Common myeloid progenitor, CD34-positive (primary cell): Measurements from ENCODE around the gene SPEG.

Experiments used
- CTCF ChIA-PET: fragments of 350-600 bp; sonication (Branson Sonifier 250); formaldehyde crosslinking; loops from one replicate; lab custom pipeline; 2021; ENCODE audit warnings: antibody characterized with exemption; lab: Charles Lee
- POLR2A ChIA-PET: fragments of 350-600 bp; sonication (Branson Sonifier 250); formaldehyde crosslinking; loops from one replicate; lab custom pipeline; 2021; ENCODE audit warnings: antibody characterized with exemption; lab: Charles Lee
- DNase-seq, 3 donors: peaks; one replicate each; pipeline versions ENCODE4 v3.0.0 to v3.0.0-alpha.2; 2013
- H3K27ac ChIP-seq, 2 experiments: 1 replicate in 1 of 2; 2 replicates in 1 of 2; pipeline ENCODE4 v1.7.0; 2013; ENCODE audit warnings: inconsistent platforms in 2 of 2, low read length in 2 of 2, mild to moderate bottlenecking in 2 of 2, low read depth in 1 of 2, moderate library complexity in 1 of 2; ENCODE audit not compliant: severe bottlenecking in 2 of 2, insufficient read depth in 1 of 2, poor library complexity in 1 of 2
- H3K27me3 ChIP-seq, 5 experiments: replicated peaks in 2 of 5; 1 replicate in 3 of 5; 2 replicates in 2 of 5; pipeline versions ENCODE4 v1.6.1 to v1.7.0; 2013; ENCODE audit warnings: low read length in 4 of 5, mild to moderate bottlenecking in 2 of 5, moderate library complexity in 2 of 5, inconsistent platforms in 1 of 5; ENCODE audit not compliant: insufficient read depth in 5 of 5, control insufficient read depth in 4 of 5
- H3K36me3 ChIP-seq, 4 experiments: 1 replicate in 2 of 4; 2 replicates in 2 of 4; pipeline versions ENCODE4 v1.6.1 to v1.7.0; 2013; ENCODE audit warnings: low read length in 3 of 4, control low read depth in 1 of 4, mild to moderate bottlenecking in 1 of 4; ENCODE audit not compliant: control insufficient read depth in 4 of 4, insufficient read depth in 4 of 4
- H3K4me1 ChIP-seq, 4 experiments: 1 replicate in 3 of 4; 2 replicates in 1 of 4; pipeline versions ENCODE4 v1.6.1 to v1.7.1; 2013; ENCODE audit warnings: low read length in 3 of 4, mild to moderate bottlenecking in 3 of 4, control low read depth in 1 of 4, inconsistent platforms in 1 of 4, moderate library complexity in 1 of 4; ENCODE audit not compliant: control insufficient read depth in 4 of 4, insufficient read depth in 4 of 4; ENCODE audit errors: control extremely low read depth in 1 of 4
- H3K4me3 ChIP-seq, 7 experiments: 1 replicate in 4 of 7; 2 replicates in 3 of 7; pipeline versions ENCODE4 v1.5.1 to v1.7.0; 2013; ENCODE audit warnings: mild to moderate bottlenecking in 7 of 7, low read length in 6 of 7, moderate library complexity in 6 of 7, inconsistent platforms in 2 of 7, low read depth in 2 of 7, control low read depth in 1 of 7; ENCODE audit not compliant: insufficient read depth in 4 of 7, control insufficient read depth in 1 of 7; ENCODE audit errors: extremely low read depth in 1 of 7
- H3K9me3 ChIP-seq, 5 experiments: 1 replicate in 4 of 5; 2 replicates in 1 of 5; pipeline versions ENCODE4 v1.6.1 to v1.7.1; 2013; ENCODE audit warnings: low read length in 4 of 5, mild to moderate bottlenecking in 2 of 5, inconsistent platforms in 1 of 5, low read depth in 1 of 5, moderate library complexity in 1 of 5; ENCODE audit not compliant: control insufficient read depth in 4 of 5, insufficient read depth in 2 of 5; ENCODE audit errors: control extremely low read depth in 1 of 5
- WGBS: methylation state at CpG from one replicate; pipeline ENCODE4 v1.1.5; 2013; ENCODE audit not compliant: insufficient coverage; 5-methylcytosine and 5-hydroxymethylcytosine counted together

The SPEG gene

DNA sequence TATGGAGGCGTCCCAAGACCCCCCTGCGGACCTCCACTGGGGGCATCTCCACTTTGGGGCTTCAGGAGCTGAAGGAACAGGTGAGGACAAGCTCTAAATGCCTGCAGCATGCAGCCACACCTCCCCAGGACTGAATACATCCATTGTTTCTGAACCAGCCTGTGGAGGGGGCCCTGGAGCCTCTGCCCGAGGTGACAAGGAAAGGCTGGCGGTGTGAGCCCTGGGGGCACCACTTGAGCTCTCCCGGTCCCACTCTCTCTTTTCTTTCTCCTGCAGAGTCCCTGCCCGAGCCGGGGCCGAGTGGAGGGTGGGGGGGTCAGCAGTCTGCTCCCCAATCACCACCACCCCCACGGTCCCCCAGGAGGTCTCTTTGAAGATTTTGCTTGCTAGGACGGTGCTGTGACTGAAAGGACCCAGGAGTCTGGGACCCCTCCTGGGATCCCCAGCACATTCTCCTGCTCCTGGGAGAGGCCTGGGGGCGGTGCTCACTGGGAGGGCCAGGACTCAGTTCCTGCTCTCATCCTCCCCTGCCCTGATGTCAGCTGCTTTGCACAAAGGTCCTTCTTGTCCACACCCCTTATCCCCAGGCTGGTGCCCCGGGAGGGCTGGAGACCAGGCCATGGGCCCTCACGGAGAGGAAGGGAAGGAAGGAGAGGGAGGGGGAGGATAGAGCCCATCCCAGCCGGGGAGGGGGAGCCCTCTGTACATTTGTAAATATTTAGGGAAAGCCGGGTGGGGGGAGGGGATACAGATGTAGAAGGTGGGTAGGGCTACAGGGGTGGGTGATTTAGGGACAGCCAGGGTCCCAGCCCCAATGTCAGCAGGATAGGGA lies 103.2 kb downstream of the SPEG start:
- WGBS = 80% methylated on average over 7 of the region's 15 CpGs
- CTCF ChIA-PET = interaction anchor here (1.0 to 43.1 kb wide), 5 partner anchors 10 to 150 kb away, joined by 4 to 1724 read pairs (median 117); partner anchors contain the start of genes ASIC4 and GMPPA
- H3K36me3 ChIP-seq = no peaks in the 10 kb centered on the region

DNA sequence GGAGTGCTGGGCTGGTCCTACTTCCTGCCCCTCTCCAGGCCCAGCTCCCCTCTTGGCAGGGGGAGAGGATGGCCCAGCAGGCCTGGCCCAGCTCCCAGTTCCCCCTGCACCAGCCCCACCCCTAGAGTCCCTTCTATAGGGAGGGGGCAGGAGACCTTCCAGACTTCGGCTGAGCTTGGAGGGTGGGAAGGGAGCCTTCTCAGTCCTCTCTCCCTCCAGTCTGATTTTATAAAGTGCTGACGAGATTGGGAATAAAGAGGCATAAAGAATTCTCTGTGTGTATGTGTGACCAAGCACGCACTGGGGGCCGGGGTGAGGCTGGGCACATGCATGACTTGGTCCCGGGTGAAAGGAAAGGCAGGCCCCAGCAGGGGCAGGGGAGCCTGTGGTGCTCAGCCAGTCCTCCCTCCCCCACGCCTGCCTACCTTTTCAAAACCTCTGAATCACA lies 103.9 kb downstream of the SPEG start:
- no peaks in the 10 kb centered on the region for H3K36me3 ChIP-seq
- CTCF ChIA-PET = interaction anchor here (1.5 to 43.1 kb wide), 7 partner anchors 11 to 151 kb away, joined by 3 to 1724 read pairs (median 81); partner anchors contain the start of genes ASIC4 and GMPPA
- peaks cover 0 to 20% (median 15%) of the 10 kb centered on the region in 4 experiments for H3K4me1 ChIP-seq
- no peak for DNase-seq
- POLR2A ChIA-PET = no interaction called here
- peaks cover 0 to 14% (median 12%) of the 10 kb centered on the region in 5 experiments for H3K27me3 ChIP-seq
- 87% methylated on average over 3 of the region's 6 CpGs for WGBS
- H3K9me3 ChIP-seq = no peaks in the 10 kb centered on the region
- H3K27ac ChIP-seq = no peak overlapping the region
- H3K4me3 ChIP-seq = no peak overlapping the region

More for the DNA sequence above, 103.2 kb downstream of the SPEG start:
- Histone ChIP-seq H3K27ac (no peak overlapping the region), H3K27me3 (peaks cover 0 to 16% (median 10%) of the 10 kb centered on the region in 5 experiments), H3K4me1 (peaks cover 0 to 14% (median 9%) of the 10 kb centered on the region in 4 experiments), H3K4me3 (no peak overlapping the region), H3K9me3 (no peaks in the 10 kb centered on the region)
- no peak for DNase-seq
- POLR2A ChIA-PET = no interaction called here

DNA sequence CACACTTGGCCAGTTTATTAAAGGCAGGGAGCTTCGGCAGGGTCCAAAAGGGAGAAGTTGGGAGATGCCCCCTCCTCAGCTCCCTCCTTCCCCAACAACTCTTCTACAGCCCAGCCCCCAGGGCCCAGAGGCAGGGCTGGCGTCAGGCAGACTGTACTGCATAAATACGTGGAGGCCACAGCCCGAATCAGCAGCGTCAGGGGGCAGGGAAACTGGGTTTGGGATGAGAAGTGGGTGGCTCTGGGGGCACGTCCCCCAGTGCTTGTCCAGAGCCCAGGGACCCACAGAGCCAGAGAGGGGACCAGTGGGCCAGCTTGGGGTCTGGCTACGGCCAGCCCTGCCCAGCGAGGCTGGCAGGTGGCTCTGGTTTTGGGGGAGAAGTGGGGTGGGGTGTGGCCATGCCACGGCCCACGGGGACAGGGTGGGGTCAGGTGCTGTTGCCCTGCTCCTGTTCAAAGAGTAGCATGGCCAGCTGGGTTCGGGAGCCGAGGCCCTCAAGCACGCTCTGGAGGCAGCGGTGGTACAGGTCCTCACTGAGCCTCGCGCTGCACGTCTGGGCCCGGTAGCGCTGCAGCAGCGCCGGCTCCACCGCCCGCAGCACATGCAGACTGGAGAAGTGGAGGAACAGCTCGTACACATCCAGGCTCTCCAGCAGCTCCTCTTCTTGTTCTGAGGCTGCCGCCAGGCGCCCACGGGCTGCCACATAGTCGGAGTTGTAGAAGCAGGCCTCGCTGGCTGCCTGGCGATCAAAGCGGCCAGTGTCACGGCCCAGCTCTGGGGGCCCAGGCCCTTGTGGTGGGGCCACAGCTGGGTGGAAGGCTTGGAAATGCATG lies 104.5 kb downstream of the SPEG start:
- CTCF ChIA-PET = interaction anchor here (0.6 to 43.1 kb wide), 9 partner anchors 12 to 151 kb away, joined by 3 to 1724 read pairs (median 37); partner anchors contain the start of genes ASIC4 and GMPPA
- DNase-seq = no peak
- no peak overlapping the region for H3K4me3 ChIP-seq
- no peaks in the 10 kb centered on the region for H3K9me3 ChIP-seq
- WGBS = 98% methylated on average over 27 of the region's 32 CpGs
- H3K4me1 ChIP-seq = peaks cover 0 to 24% (median 20%) of the 10 kb centered on the region in 4 experiments
- H3K27ac ChIP-seq = no peak overlapping the region
- POLR2A ChIA-PET = no interaction called here
- peaks cover 0 to 15% (median 14%) of the 10 kb centered on the region in 5 experiments for H3K27me3 ChIP-seq
- no peaks in the 10 kb centered on the region for H3K36me3 ChIP-seq

- WGBS = 97% methylated on average over 45 of the region's 46 CpGs
These were observed 105.5 kb downstream of the SPEG start for GRCh38 chr2:219539926-219540678.

GRCh38 chr2:219540784-219541504 lies 106.3 kb downstream of the SPEG start:
- Histone ChIP-seq H3K9me3 (no peaks in the 10 kb centered on the region), H3K27me3 (peaks cover 0 to 32% (median 27%) of the 10 kb centered on the region in 5 experiments), H3K4me1 (peaks cover 0 to 29% (median 23%) of the 10 kb centered on the region in 4 experiments), H3K4me3 (no peak overlapping the region), H3K27ac (no peak overlapping the region), H3K36me3 (no peaks in the 10 kb centered on the region)
- POLR2A ChIA-PET = no interaction called here
- WGBS = 88% methylated on average over 7 of the region's 12 CpGs
- CTCF ChIA-PET = interaction anchor here (0.7 to 43.1 kb wide), 26 partner anchors 8 to 238 kb away, joined by 3 to 1724 read pairs (median 6); partner anchors contain the start of genes ASIC4, DNPEP, GMPPA and INHA
- no peak for DNase-seq

More at GRCh38 chr2:219539926-219540678, 105.5 kb downstream of the SPEG start:
- no peak for DNase-seq
- POLR2A ChIA-PET = no interaction called here
- Histone ChIP-seq H3K27ac (no peak overlapping the region), H3K9me3 (no peaks in the 10 kb centered on the region), H3K4me1 (peaks cover 0 to 29% (median 23%) of the 10 kb centered on the region in 4 experiments), H3K36me3 (no peaks in the 10 kb centered on the region), H3K4me3 (no peak overlapping the region), H3K27me3 (peaks cover 0 to 23% (median 22%) of the 10 kb centered on the region in 5 experiments)
- CTCF ChIA-PET = interaction anchor here (1.0 to 43.1 kb wide), 15 partner anchors 12 to 150 kb away, joined by 3 to 1724 read pairs (median 13); partner anchors contain the start of genes ASIC4, GMPPA, INHA and OBSL1
